ENCODE data around the gene BBS2.
"Not testable (repeated sequence)": the region's sequence is repeated elsewhere in the genome, so short reads cannot be mapped to it uniquely, and the experiment has no call there.

Gene BBS2

GRCh38 chr16:56517206-56517605 lies 2.6 kb downstream of the BBS2 start:
- no peak for DNase-seq

GRCh38 chr16:56515665-56516064 lies 4.2 kb downstream of the BBS2 start:
- no peak for DNase-seq

DNA sequence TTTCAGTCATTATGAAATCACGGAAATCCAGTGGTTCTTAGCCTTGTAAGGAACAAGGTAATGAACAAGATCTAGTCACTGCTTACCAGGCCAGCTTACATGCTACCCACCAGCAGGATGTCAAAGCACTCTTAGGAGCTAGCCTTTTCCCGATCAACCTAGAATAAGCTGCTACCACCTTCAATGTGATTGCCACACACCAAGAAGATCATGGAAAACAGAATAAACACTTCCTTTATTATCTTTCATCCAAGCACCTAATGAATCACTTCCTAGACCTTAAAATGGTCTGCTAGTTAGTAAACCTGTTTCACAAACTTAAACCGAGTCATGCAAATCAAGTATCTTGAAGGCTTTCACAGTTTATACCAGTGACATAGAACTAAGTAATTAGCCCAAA lies 5.0 kb downstream of the BBS2 start:
- DNase-seq = no peak

DNA sequence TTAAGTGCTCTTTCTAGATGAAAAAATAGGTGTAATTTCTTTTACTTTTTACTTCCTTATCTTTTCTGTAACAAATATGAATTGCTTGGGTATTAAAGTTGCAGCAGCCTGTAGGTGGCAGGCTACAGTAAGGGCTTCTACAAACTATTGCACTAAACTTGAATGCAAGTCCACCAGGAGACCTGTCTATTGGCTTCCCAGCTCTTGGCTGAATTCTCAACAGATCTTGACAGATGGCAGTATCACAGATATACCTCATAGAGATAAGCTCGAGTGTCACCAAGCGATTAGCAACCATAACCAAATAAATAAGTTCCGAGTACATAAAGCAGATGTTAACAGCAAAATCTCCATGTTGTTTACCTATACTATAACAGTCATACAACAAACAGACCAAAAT lies 5.9 kb downstream of the BBS2 start:
- DNase-seq = no peak

GRCh38 chr16:56513091-56513490 lies 6.7 kb downstream of the BBS2 start:
- DNase-seq = no peak

- no peak for DNase-seq
These were observed 7.8 kb downstream of the BBS2 start for GRCh38 chr16:56512025-56512424.

GRCh38 chr16:56510544-56510943 lies 9.3 kb downstream of the BBS2 start:
- DNase-seq = no peak

DNA sequence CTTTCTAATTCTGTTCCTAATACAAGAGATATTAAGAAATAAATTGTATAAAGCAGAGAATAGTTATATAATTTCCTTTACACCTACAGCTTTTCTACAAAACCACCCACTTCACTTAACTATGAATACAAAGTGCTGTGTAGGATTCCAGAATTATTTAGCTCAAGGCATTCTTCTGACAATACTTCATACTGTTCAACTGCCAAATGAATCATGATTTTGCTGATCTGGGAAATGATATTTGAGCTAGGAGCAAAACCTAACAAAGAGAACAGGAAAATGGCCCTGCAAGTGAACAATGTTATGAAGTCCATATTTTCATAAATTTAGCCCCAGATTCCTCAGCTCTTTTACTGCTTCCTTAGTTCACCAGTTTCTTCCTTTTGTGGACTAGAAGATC lies 12.9 kb downstream of the BBS2 start:
- DNase-seq = no peak

GRCh38 chr16:56505181-56505580 lies 14.6 kb downstream of the BBS2 start:
- DNase-seq = no peak

- DNase-seq = no peak
These were observed 26.0 kb downstream of the BBS2 start for GRCh38 chr16:56493815-56494214.

GRCh38 chr16:56493126-56493525 lies 26.7 kb downstream of the BBS2 start:
- DNase-seq = no peak

DNA sequence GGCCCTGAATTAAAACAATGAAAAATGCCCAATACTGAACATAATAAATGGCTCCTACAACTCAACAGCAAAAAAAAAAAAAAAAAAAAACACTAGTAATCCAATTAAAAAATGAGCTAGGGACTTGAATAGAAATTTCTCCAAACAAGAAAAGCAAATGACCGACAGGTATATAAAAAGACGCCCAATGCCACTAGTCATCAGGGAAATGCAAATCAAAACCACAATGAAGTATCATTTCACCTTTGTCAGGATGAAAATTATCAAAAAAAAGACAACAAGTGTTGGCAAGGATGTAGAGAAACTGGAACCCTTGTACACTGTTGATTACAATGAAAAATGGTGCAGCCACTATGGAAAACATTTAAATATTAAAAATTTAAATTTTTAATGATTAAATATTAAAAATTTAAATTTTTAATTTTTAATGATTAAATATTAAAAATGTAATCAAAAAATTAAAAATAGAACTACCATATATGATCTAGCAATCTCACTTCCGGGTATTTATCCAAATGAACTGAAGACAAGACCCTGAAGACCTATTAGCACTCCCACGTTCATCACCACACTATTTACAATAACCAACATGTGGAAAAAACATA lies 28.1 kb downstream of the BBS2 start:
- no peak for DNase-seq

DNA sequence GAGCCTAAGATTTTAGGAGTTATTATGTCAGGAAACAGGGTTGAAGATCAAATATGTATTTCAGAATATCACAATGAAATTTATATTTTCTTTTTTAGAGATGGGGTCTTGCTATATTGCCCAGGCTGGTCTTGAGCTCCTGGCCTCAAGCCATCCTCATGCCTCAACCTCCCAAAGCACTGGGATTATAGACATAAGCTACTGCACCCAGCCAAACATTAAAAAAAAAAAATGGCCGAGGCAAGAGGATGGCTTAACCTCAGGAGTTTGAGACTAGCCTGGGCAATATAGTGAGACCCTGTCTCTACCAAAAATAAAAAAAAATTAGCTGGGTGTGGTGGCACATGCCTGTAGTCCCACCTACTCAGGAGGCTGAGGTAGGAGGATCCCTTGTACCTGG lies 31.0 kb downstream of the BBS2 start:
- DNase-seq = not testable (repeated sequence)

DNA sequence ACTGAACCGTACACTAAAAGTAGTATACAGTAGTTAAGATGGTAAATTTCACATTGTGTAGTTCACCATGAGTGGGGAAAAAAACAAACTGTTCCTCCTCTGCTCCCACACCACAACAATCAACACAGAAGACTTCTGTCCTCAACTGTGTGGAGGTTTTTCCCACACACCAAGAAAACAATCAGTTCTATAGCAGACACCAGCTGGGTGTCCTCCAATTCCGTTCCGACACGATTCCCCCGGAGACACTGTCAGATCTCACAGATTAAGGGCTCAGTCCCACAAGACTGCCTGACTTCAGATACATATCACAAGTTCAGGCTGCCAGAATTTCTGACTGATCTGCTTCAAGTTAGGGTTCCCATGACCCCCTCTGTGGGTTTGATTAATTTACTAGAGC lies 31.8 kb downstream of the BBS2 start:
- DNase-seq = no peak

GRCh38 chr16:56483394-56483793 lies 36.4 kb downstream of the BBS2 start:
- DNase-seq = no peak

DNA sequence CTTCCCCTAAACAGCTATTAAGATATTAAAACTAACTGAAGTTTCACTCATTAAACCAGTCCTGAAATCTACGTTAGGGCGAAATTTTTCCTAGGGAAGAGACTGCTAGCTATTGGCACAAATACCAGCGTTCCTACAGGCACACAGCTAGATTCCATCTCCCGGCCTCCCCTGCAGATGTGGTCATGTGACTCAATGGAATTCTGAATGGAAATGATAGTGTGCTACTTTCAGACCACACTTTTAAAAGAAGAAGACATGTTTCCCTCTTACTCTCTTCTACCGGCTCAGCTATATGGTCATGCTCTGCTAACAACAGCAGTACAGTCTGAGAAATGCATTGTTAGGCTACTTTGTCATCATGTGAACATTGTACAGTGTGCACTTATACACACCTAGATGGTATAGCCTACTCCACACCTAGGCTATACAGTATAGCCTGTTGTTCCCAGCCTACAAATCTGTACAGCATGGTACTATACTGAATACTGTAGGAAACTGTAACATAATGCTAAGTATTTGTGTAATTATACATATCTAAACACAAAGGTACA lies 37.1 kb downstream of the BBS2 start:
- no peak for DNase-seq

DNA sequence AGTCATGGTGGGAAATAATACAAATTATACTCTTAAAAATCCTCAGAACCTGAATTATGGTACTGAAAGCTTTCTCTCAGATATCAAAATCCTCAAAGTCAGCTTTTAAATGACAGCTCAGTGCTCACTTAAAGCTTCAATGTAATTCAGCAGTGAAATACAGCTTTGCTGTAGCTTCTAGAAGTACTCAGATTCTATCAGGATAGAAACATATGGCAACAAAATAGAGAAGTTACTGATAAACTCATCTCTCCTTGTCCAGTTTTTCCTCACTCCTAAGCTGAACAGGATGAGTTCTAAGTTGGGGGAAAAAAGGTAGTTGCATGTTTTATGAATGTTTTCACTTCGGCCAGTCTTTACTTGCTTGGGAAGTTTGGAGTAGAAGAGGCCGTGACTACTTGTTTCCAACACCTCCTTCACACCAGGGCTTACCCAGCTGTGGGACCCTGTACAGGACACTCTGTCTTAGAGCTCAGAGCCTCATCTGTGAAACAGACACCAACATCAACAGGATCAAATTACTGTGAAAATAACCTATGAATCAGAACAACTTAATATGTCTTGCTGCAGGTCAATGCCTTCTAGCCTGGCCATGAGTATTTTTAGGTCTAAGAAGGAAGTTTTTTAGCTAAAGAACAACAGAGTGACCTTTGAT lies 38.2 kb downstream of the BBS2 start:
- DNase-seq = no peak

DNA sequence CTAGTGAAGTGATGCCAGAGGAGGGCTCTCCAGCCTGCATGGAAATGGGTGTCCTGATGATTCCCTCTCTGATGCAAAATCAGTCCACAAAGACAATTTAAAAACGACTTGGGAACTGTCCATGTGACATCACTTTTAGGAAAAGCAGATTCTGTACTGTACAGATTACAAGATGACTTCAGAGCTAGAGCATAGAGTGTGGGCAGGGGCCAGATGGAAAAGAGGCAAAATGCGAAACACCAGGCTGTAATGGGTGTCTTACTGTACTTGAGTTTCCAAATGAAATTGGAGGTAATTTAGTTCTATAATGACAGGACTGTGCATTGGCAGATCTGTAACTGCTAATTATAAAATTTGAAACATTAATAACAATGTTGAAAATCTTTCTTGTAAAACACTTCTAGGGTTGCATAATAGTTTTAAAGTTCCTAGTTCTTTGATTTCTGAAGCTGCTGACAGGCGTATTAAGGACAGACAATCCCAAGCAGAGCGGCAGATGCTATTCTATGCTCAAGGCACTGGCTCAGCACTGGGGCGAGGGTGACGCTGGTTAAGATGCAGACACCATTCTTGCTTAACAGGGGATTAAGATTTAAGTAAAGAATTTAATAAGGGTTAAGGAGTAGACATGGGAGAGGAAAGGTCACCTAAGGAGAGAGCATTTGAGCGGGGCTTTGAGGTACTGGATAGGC lies 38.9 kb downstream of the BBS2 start:
- no peak for DNase-seq

DNA sequence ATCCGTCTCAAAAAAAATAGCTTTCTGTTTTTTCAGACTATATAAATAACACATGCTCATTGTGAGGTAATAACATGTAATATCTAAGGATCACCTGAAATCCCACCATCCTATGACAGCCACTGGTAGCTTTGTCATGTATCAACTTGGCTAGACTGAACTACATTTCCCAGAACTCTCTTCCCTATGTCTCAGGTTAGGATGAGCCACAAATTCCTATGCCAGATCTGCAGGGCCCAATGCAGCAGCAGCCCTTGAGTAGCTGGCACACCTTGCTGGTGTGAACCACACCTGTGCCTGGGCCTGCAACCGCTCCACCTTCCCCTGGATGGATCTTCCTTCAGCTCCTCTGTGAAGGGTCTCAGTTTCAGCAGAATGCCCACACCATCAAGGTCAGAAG lies 40.4 kb downstream of the BBS2 start:
- no peak for DNase-seq

DNA sequence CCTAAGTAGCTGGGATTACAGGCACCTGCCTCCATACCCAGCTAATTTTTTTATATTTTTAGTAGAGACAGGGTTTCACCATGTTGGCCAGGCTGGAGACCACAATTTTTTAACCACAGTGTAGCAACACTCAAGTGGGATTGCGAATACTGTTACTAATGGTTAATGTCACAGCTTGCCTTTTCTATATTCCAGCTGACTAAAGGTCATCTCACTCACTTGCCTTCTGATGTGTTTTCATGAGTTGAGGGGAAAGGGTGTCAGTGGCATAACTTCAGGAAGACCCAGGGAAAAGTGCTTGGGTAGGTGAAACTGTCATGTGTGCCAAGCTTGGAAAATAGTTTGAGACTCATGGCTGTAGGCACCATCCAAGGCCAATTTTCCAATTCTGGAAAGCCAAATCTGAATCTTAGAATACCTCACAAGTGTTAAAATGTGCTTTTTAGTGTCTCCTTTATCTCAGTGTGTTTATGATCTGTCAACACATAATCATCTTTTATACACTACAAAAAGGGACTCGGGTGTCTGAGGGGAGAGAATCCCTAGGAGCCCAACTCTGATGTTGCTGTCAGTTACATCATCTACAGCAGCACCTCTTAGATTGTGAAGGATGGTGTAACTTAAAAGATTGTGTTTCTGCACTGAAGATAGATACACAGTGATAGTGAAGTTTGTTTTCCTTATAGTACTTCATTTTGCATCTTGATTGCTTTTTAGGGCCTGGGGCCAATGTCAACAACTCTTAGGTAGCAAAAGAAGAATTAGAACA lies 41.4 kb downstream of the BBS2 start:
- no peak for DNase-seq

- DNase-seq = no peak
These were observed 42.5 kb downstream of the BBS2 start for GRCh38 chr16:56477096-56477878.

DNA sequence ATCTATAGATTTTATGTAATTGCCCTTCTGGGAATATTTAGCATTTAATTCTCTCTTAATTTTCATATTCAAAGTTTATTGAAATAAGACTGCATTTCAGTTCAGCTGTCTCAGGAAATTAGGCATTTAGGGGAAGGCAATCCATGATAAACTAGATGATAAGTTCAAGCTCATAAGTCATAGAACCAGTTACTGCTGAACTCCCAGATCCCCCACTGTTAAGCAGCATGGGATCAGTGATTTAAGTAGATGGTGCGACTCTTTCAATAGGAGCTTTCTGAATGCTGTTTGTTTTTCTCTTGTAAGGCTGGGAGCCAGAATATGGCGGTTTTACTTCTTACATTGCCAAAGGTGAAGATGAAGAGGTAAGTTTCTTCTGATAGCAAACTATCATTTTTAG lies 44.6 kb downstream of the BBS2 start:
- DNase-seq = no peak

GRCh38 chr16:56470666-56471065 lies 49.2 kb downstream of the BBS2 start:
- DNase-seq = no peak
